ENCODE results near the gene FIS1.

Gene FIS1

GRCh38 chr7:101220295-101220694 is 24.6 kb downstream of the FIS1 start:
- Histone ChIP-seq H2AFZ (ENCODE audit: insufficient read depth, low read length, poor library complexity) (no peak overlapping the region), H4K91ac (ENCODE audit: low read depth, low read length) (no peak overlapping the region), H2BK12ac (ENCODE audit: low read length) (no peak overlapping the region), H3K9ac (ENCODE audit: low read length) (no peak overlapping the region), H4K8ac (ENCODE audit: low read depth, low read length) (no peak overlapping the region), H3K36me3 (ENCODE audit: control insufficient read depth in 1 of 2, insufficient read depth in 2 of 2, low read length in 2 of 2) (peaks cover 20 to 22% of the 10 kb centered on the region in 2 experiments), H3K4ac (ENCODE audit: low read depth, low read length) (no peak overlapping the region), H3K27ac (ENCODE audit: low read depth, low read length) (no peak overlapping the region), H2AK5ac (ENCODE audit: low read length) (no peak overlapping the region), H3K23ac (ENCODE audit: low read length) (no peak overlapping the region), H3K27me3 (ENCODE audit: insufficient read depth, low read length) (no peaks in the 10 kb centered on the region), H3K79me1 (ENCODE audit: low read length) (peaks cover 13% of the 10 kb centered on the region), H3K14ac (ENCODE audit: low read length) (no peak overlapping the region), H3K79me2 (ENCODE audit: control insufficient read depth, insufficient read depth, low read length, poor library complexity) (peaks cover 13% of the 10 kb centered on the region), H3K4me3 (ENCODE audit: low read depth, low read length) (no peak overlapping the region), H3K4me1 (ENCODE audit: control insufficient read depth in 1 of 2, insufficient read depth in 2 of 2, low read length in 2 of 2) (peaks cover 10 to 16% of the 10 kb centered on the region in 2 experiments), H3K9me3 (ENCODE audit: insufficient read depth, low read depth, low read length) (peaks cover 1% of the 10 kb centered on the region), H2BK120ac (ENCODE audit: insufficient read depth, low read length, poor library complexity) (no peak overlapping the region), H4K12ac (ENCODE audit: low read depth, low read length) (no peak overlapping the region), H2BK5ac (ENCODE audit: low read depth, low read length, poor library complexity) (no peak overlapping the region), H3K18ac (ENCODE audit: low read length) (no peak overlapping the region), H3K4me2 (ENCODE audit: low read length) (no peak overlapping the region)
- no CpG with 5 or more reads among the region's 5 CpGs for WGBS (ENCODE audit: extremely low coverage, insufficient coverage, insufficient read length)
- DNase-seq: no peak

GRCh38 chr7:101218236-101219125 is 26.4 kb downstream of the FIS1 start:
- Histone ChIP-seq H3K4me3 (ENCODE audit: low read depth, low read length) (peak overlapping the region; percentile 85), H3K27ac (ENCODE audit: low read depth, low read length) (no peak overlapping the region), H3K23ac (ENCODE audit: low read length) (no peak overlapping the region), H2BK12ac (ENCODE audit: low read length) (no peak overlapping the region), H3K14ac (ENCODE audit: low read length) (peak overlapping the region; percentile 37), H3K79me1 (ENCODE audit: low read length) (peaks cover 13% of the 10 kb centered on the region), H4K12ac (ENCODE audit: low read depth, low read length) (peak overlapping the region; percentile 64), H3K4me2 (ENCODE audit: low read length) (peak overlapping the region; percentile 77), H3K4ac (ENCODE audit: low read depth, low read length) (peak overlapping the region; percentile 53), H3K9me3 (ENCODE audit: insufficient read depth, low read depth, low read length) (no peaks in the 10 kb centered on the region), H3K27me3 (ENCODE audit: insufficient read depth, low read length) (no peaks in the 10 kb centered on the region), H4K91ac (ENCODE audit: low read depth, low read length) (peak overlapping the region; percentile 64), H3K18ac (ENCODE audit: low read length) (peak overlapping the region; percentile 25), H3K4me1 (ENCODE audit: control insufficient read depth in 1 of 2, insufficient read depth in 2 of 2, low read length in 2 of 2) (peaks cover 10 to 16% of the 10 kb centered on the region in 2 experiments), H2AFZ (ENCODE audit: insufficient read depth, low read length, poor library complexity) (peak overlapping the region; percentile 53), H2AK5ac (ENCODE audit: low read length) (no peak overlapping the region), H2BK5ac (ENCODE audit: low read depth, low read length, poor library complexity) (no peak overlapping the region), H4K8ac (ENCODE audit: low read depth, low read length) (peak overlapping the region; percentile 78), H2BK120ac (ENCODE audit: insufficient read depth, low read length, poor library complexity) (no peak overlapping the region), H3K79me2 (ENCODE audit: control insufficient read depth, insufficient read depth, low read length, poor library complexity) (peaks cover 13% of the 10 kb centered on the region), H3K9ac (ENCODE audit: low read length) (peak overlapping the region; percentile 48), H3K36me3 (ENCODE audit: control insufficient read depth in 1 of 2, insufficient read depth in 2 of 2, low read length in 2 of 2) (peaks cover 11 to 18% of the 10 kb centered on the region in 2 experiments)
- DNase-seq: no peak
- WGBS (ENCODE audit: extremely low coverage, insufficient coverage, insufficient read length): no CpG with 5 or more reads among the region's 26 CpGs

- H3K18ac ChIP-seq (ENCODE audit: low read length): peak within 1 kb of the TSS; percentile 84
- peak within 1 kb of the TSS; percentile 83 for H3K14ac ChIP-seq (ENCODE audit: low read length)
- no CpG with 5 or more reads among the region's 57 CpGs for WGBS (ENCODE audit: extremely low coverage, insufficient coverage, insufficient read length)
- peak within 1 kb of the TSS; percentile 77 for H3K4me2 ChIP-seq (ENCODE audit: low read length)
- H3K9ac ChIP-seq (ENCODE audit: low read length): peak within 1 kb of the TSS; percentile 83
- peaks cover 13% of the 10 kb centered on the region for H3K79me2 ChIP-seq (ENCODE audit: control insufficient read depth, insufficient read depth, low read length, poor library complexity)
- no peaks in the 10 kb centered on the region for H3K9me3 ChIP-seq (ENCODE audit: insufficient read depth, low read depth, low read length)
- peak; percentile 96 to 100 for DNase-seq
- peak within 1 kb of the TSS; percentile 91 for H4K91ac ChIP-seq (ENCODE audit: low read depth, low read length)
- peak within 1 kb of the TSS; percentile 83 for H2AFZ ChIP-seq (ENCODE audit: insufficient read depth, low read length, poor library complexity)
- H4K12ac ChIP-seq (ENCODE audit: low read depth, low read length): peak within 1 kb of the TSS; percentile 78
- H4K8ac ChIP-seq (ENCODE audit: low read depth, low read length): peak within 1 kb of the TSS; percentile 83
- peak within 1 kb of the TSS; percentile 74 for H2BK120ac ChIP-seq (ENCODE audit: insufficient read depth, low read length, poor library complexity)
- peak within 1 kb of the TSS; percentile 67 for H2AK5ac ChIP-seq (ENCODE audit: low read length)
- H3K4me1 ChIP-seq (ENCODE audit: control insufficient read depth in 1 of 2, insufficient read depth in 2 of 2, low read length in 2 of 2): peaks cover 10 to 16% of the 10 kb centered on the region in 2 experiments
- peak within 1 kb of the TSS; percentile 85 for H3K4me3 ChIP-seq (ENCODE audit: low read depth, low read length)
- no peak within 1 kb of the TSS for H2BK12ac ChIP-seq (ENCODE audit: low read length)
- peaks cover 13% of the 10 kb centered on the region for H3K79me1 ChIP-seq (ENCODE audit: low read length)
- H2BK5ac ChIP-seq (ENCODE audit: low read depth, low read length, poor library complexity): peak within 1 kb of the TSS; percentile 77
- H3K23ac ChIP-seq (ENCODE audit: low read length): no peak within 1 kb of the TSS
- no peaks in the 10 kb centered on the region for H3K27me3 ChIP-seq (ENCODE audit: insufficient read depth, low read length)
- peak within 1 kb of the TSS; percentile 80 for H3K4ac ChIP-seq (ENCODE audit: low read depth, low read length)
- peaks cover 7 to 20% of the 10 kb centered on the region in 2 experiments for H3K36me3 ChIP-seq (ENCODE audit: control insufficient read depth in 1 of 2, insufficient read depth in 2 of 2, low read length in 2 of 2)
- H3K27ac ChIP-seq (ENCODE audit: low read depth, low read length): peak within 1 kb of the TSS; percentile 82
Measured at GRCh38 chr7:101217388-101218235, 27.3 kb downstream of the FIS1 start, which contains the start of the genes PLOD3 and ZNHIT1. PLOD3 (minus strand) TSS chr7:101217581; CDS start chr7:101217274, 307 bp downstream. ZNHIT1 (plus strand) TSS chr7:101218165; CDS start chr7:101218196, 31 bp downstream.

GRCh38 chr7:101216860-101217387 is 28.0 kb downstream of the FIS1 start:
- Histone ChIP-seq H3K14ac (ENCODE audit: low read length) (peak overlapping the region; percentile 82), H3K4me1 (ENCODE audit: control insufficient read depth in 1 of 2, insufficient read depth in 2 of 2, low read length in 2 of 2) (peaks cover 10 to 16% of the 10 kb centered on the region in 2 experiments), H4K91ac (ENCODE audit: low read depth, low read length) (peak overlapping the region; percentile 86), H3K9ac (ENCODE audit: low read length) (peak overlapping the region; percentile 64), H3K18ac (ENCODE audit: low read length) (peak overlapping the region; percentile 84), H3K23ac (ENCODE audit: low read length) (no peak overlapping the region), H3K79me2 (ENCODE audit: control insufficient read depth, insufficient read depth, low read length, poor library complexity) (peaks cover 13% of the 10 kb centered on the region), H4K8ac (ENCODE audit: low read depth, low read length) (peak overlapping the region; percentile 83), H3K4me2 (ENCODE audit: low read length) (peak overlapping the region; percentile 71), H3K4ac (ENCODE audit: low read depth, low read length) (peak overlapping the region; percentile 80), H3K79me1 (ENCODE audit: low read length) (peaks cover 13% of the 10 kb centered on the region), H2BK120ac (ENCODE audit: insufficient read depth, low read length, poor library complexity) (peak overlapping the region; percentile 61), H3K27ac (ENCODE audit: low read depth, low read length) (peak overlapping the region; percentile 20), H2AK5ac (ENCODE audit: low read length) (peak overlapping the region; percentile 67), H2AFZ (ENCODE audit: insufficient read depth, low read length, poor library complexity) (peak overlapping the region; percentile 83), H3K36me3 (ENCODE audit: control insufficient read depth in 1 of 2, insufficient read depth in 2 of 2, low read length in 2 of 2) (peaks cover 10 to 22% of the 10 kb centered on the region in 2 experiments), H2BK12ac (ENCODE audit: low read length) (no peak overlapping the region), H2BK5ac (ENCODE audit: low read depth, low read length, poor library complexity) (peak overlapping the region; percentile 44), H3K27me3 (ENCODE audit: insufficient read depth, low read length) (no peaks in the 10 kb centered on the region), H4K12ac (ENCODE audit: low read depth, low read length) (peak overlapping the region; percentile 59), H3K9me3 (ENCODE audit: insufficient read depth, low read depth, low read length) (no peaks in the 10 kb centered on the region), H3K4me3 (ENCODE audit: low read depth, low read length) (peak overlapping the region; percentile 78)
- no peak for DNase-seq
- no CpG with 5 or more reads among the region's 34 CpGs for WGBS (ENCODE audit: extremely low coverage, insufficient coverage, insufficient read length)
